Neuronal stem cell (in vitro differentiated cells): ENCODE data around the gene GALNT17.

Experiments
- DNase-seq: peaks from one replicate; pipeline ENCODE4 v3.0.0-alpha.2; 2013; ENCODE audit warnings: low spot score
- H2AFZ ChIP-seq: one replicate; pipeline ENCODE4 v1.6.1; 2013; ENCODE audit warnings: mild to moderate bottlenecking, low read length, inconsistent platforms
- H2AK5ac ChIP-seq: 2 replicates; pipeline ENCODE4 v1.6.1; 2013; ENCODE audit warnings: low read depth, mild to moderate bottlenecking, inconsistent platforms, low read length, moderate library complexity, mixed read lengths
- H2BK120ac ChIP-seq: 2 replicates; pipeline ENCODE4 v1.6.1; 2013; ENCODE audit warnings: low read depth, mild to moderate bottlenecking, inconsistent platforms, low read length, moderate library complexity, mixed read lengths
- H2BK12ac ChIP-seq: one replicate; pipeline ENCODE4 v1.6.1; 2013; ENCODE audit warnings: low read length, inconsistent platforms
- H2BK15ac ChIP-seq: 2 replicates; pipeline ENCODE4 v1.6.1; 2013; ENCODE audit warnings: mild to moderate bottlenecking, low read length, inconsistent platforms, mixed read lengths
- H2BK5ac ChIP-seq: one replicate; pipeline ENCODE4 v1.6.1; 2013; ENCODE audit warnings: inconsistent platforms, mild to moderate bottlenecking, low read length, moderate library complexity
- H3K14ac ChIP-seq: one replicate; pipeline ENCODE4 v1.6.1; 2013; ENCODE audit warnings: low read length, inconsistent platforms
- H3K18ac ChIP-seq: 2 replicates; pipeline ENCODE4 v1.6.1; 2013; ENCODE audit warnings: low read length, inconsistent platforms
- H3K23ac ChIP-seq: 2 replicates; pipeline ENCODE4 v1.6.1; 2013; ENCODE audit warnings: low read depth, mild to moderate bottlenecking, mixed read lengths, low read length, inconsistent platforms; ENCODE audit not compliant: poor library complexity
- H3K27ac ChIP-seq: replicated peaks from 3 replicates; pipeline ENCODE4 v1.5.1; 2013; ENCODE audit warnings: low read length, inconsistent platforms
- H3K27me3 ChIP-seq, 3 experiments: 2 replicates each; pipeline ENCODE4 v1.6.1; 2013; ENCODE audit warnings: low read length in 3 of 3, mild to moderate bottlenecking in 2 of 3, inconsistent platforms in 1 of 3, low read depth in 1 of 3, mixed read lengths in 1 of 3, moderate library complexity in 1 of 3; ENCODE audit not compliant: control insufficient read depth in 3 of 3, insufficient read depth in 3 of 3
- H3K36me3 ChIP-seq, 2 donors: replicated peaks in 1 of 2; 2 replicates each; pipeline ENCODE4 v1.6.1; 2013; ENCODE audit warnings: low read length in 2 of 2; ENCODE audit not compliant: control insufficient read depth in 2 of 2, insufficient read depth in 2 of 2
- H3K4ac ChIP-seq: 2 replicates; pipeline ENCODE4 v1.6.1; 2013; ENCODE audit warnings: inconsistent platforms, mild to moderate bottlenecking, low read length, moderate library complexity
- H3K4me1 ChIP-seq, 2 donors: 1 replicate in 1 of 2; 2 replicates in 1 of 2; pipeline ENCODE4 v1.6.1; 2013; ENCODE audit warnings: low read length in 2 of 2, low read depth in 1 of 2; ENCODE audit not compliant: control insufficient read depth in 2 of 2, insufficient read depth in 1 of 2
- H3K4me2 ChIP-seq: one replicate; pipeline ENCODE4 v1.6.1; 2013; ENCODE audit warnings: mild to moderate bottlenecking, low read length, inconsistent platforms; ENCODE audit not compliant: insufficient read depth, poor library complexity, severe bottlenecking
- H3K4me3 ChIP-seq, 2 donors: 2 replicates each; pipeline ENCODE4 v1.5.1; 2013; ENCODE audit warnings: low read length in 2 of 2, mild to moderate bottlenecking in 2 of 2, inconsistent platforms in 1 of 2, moderate library complexity in 1 of 2
- H3K79me1 ChIP-seq: one replicate; pipeline ENCODE4 v1.6.1; 2013; ENCODE audit warnings: low read depth, mild to moderate bottlenecking, inconsistent platforms, low read length, moderate library complexity
- H3K9ac ChIP-seq: one replicate; pipeline ENCODE4 v1.6.1; 2013; ENCODE audit warnings: mild to moderate bottlenecking, low read depth, low read length, inconsistent platforms; ENCODE audit not compliant: poor library complexity
- H3K9me3 ChIP-seq, 2 donors: replicated peaks in 1 of 2; 2 replicates each; pipeline versions ENCODE3 to v1.6.1; 2013; ENCODE audit warnings: low read length in 2 of 2, mild to moderate bottlenecking in 2 of 2, inconsistent platforms in 1 of 2, low read depth in 1 of 2, mixed read lengths in 1 of 2, moderate library complexity in 1 of 2; ENCODE audit not compliant: control insufficient read depth in 2 of 2, insufficient read depth in 1 of 2
- H4K8ac ChIP-seq: one replicate; pipeline ENCODE4 v1.6.1; 2013; ENCODE audit warnings: low read depth, mild to moderate bottlenecking, inconsistent platforms, low read length, moderate library complexity
- H4K91ac ChIP-seq: one replicate; pipeline ENCODE4 v1.6.1; 2013; ENCODE audit warnings: low read length, low read depth, mild to moderate bottlenecking, inconsistent platforms; ENCODE audit not compliant: poor library complexity
- WGBS, 2 donors: extraction: QIAGEN DNeasy Blood & Tissue Kit; methylation state at CpG; one replicate each; pipeline ENCODE4 v1.1.7; 2013; ENCODE audit warnings: missing lambda C conversion rate in 2 of 2, mixed read lengths in 1 of 2; ENCODE audit not compliant: insufficient read length in 2 of 2, insufficient replicate concordance in 1 of 2; ENCODE audit errors: extremely low coverage in 2 of 2; 5-methylcytosine and 5-hydroxymethylcytosine counted together

Gene GALNT17

GRCh38 chr7:71300603-71301002 lies 168.7 kb downstream of the GALNT17 start:
- H3K9me3 ChIP-seq: no peaks in the 10 kb centered on the region
- H4K8ac ChIP-seq: no peak overlapping the region
- H2BK120ac ChIP-seq: no peak overlapping the region
- DNase-seq: no peak
- no peak overlapping the region for H3K4me2 ChIP-seq
- no peak overlapping the region for H2AK5ac ChIP-seq
- H2AFZ ChIP-seq: no peak overlapping the region
- H2BK5ac ChIP-seq: no peak overlapping the region
- H3K4me1 ChIP-seq: peaks cover 4 to 21% of the 10 kb centered on the region in 2 donors
- H3K36me3 ChIP-seq: no peaks in the 10 kb centered on the region
- H3K14ac ChIP-seq: no peak overlapping the region
- H3K27ac ChIP-seq: no peak overlapping the region
- no peak overlapping the region for H3K4ac ChIP-seq
- no peak overlapping the region for H3K23ac ChIP-seq
- H3K4me3 ChIP-seq: no peak overlapping the region
- H3K18ac ChIP-seq: no peak overlapping the region
- no peak overlapping the region for H3K9ac ChIP-seq
- H3K27me3 ChIP-seq: no peaks in the 10 kb centered on the region
- no CpG with 5 or more reads among the region's 6 CpGs for WGBS, 2 donors
- peaks cover 2% of the 10 kb centered on the region for H3K79me1 ChIP-seq
- no peak overlapping the region for H2BK15ac ChIP-seq
- H2BK12ac ChIP-seq: no peak overlapping the region
- H4K91ac ChIP-seq: no peak overlapping the region

- DNase-seq: no peak
- no peaks in the 10 kb centered on the region for H3K27me3 ChIP-seq
- no peak overlapping the region for H3K9ac ChIP-seq
- H3K4me2 ChIP-seq: no peak overlapping the region
- H3K4me1 ChIP-seq: peaks cover 4 to 21% of the 10 kb centered on the region in 2 donors
- H3K4me3 ChIP-seq: no peak overlapping the region
- H2BK5ac ChIP-seq: no peak overlapping the region
- H2BK120ac ChIP-seq: no peak overlapping the region
- no peak overlapping the region for H3K27ac ChIP-seq
- H2AK5ac ChIP-seq: no peak overlapping the region
- H3K18ac ChIP-seq: no peak overlapping the region
- H2BK15ac ChIP-seq: no peak overlapping the region
- H3K14ac ChIP-seq: no peak overlapping the region
- no peak overlapping the region for H3K4ac ChIP-seq
- no peak overlapping the region for H2BK12ac ChIP-seq
- H3K79me1 ChIP-seq: peaks cover 2% of the 10 kb centered on the region
- no peaks in the 10 kb centered on the region for H3K9me3 ChIP-seq
- no peak overlapping the region for H3K23ac ChIP-seq
- no peak overlapping the region for H2AFZ ChIP-seq
- no CpG with 5 or more reads among the region's 4 CpGs for WGBS, 2 donors
- no peak overlapping the region for H4K8ac ChIP-seq
- H3K36me3 ChIP-seq: no peaks in the 10 kb centered on the region
- no peak overlapping the region for H4K91ac ChIP-seq
Measured at GRCh38 chr7:71301167-71301566, 169.2 kb downstream of the GALNT17 start.

- H2AK5ac ChIP-seq: no peak overlapping the region
- H3K23ac ChIP-seq: no peak overlapping the region
- H3K9me3 ChIP-seq: no peaks in the 10 kb centered on the region
- H2BK15ac ChIP-seq: no peak overlapping the region
- H4K8ac ChIP-seq: no peak overlapping the region
- WGBS, 2 donors: no CpG with 5 or more reads among the region's 6 CpGs
- no peak overlapping the region for H3K9ac ChIP-seq
- no peaks in the 10 kb centered on the region for H3K27me3 ChIP-seq
- peaks cover 2% of the 10 kb centered on the region for H3K79me1 ChIP-seq
- no peak overlapping the region for H2BK120ac ChIP-seq
- no peak overlapping the region for H2BK5ac ChIP-seq
- no peak overlapping the region for H3K14ac ChIP-seq
- H2BK12ac ChIP-seq: no peak overlapping the region
- H2AFZ ChIP-seq: peak overlapping the region; percentile 25
- no peaks in the 10 kb centered on the region for H3K36me3 ChIP-seq
- H3K4me2 ChIP-seq: no peak overlapping the region
- no peak overlapping the region for H3K27ac ChIP-seq
- H4K91ac ChIP-seq: no peak overlapping the region
- H3K4ac ChIP-seq: no peak overlapping the region
- no peak overlapping the region for H3K18ac ChIP-seq
- no peak for DNase-seq
- H3K4me3 ChIP-seq: no peak overlapping the region
- peaks cover 9 to 29% of the 10 kb centered on the region in 2 donors for H3K4me1 ChIP-seq
Measured at GRCh38 chr7:71303566-71303965, 171.6 kb downstream of the GALNT17 start.

DNA sequence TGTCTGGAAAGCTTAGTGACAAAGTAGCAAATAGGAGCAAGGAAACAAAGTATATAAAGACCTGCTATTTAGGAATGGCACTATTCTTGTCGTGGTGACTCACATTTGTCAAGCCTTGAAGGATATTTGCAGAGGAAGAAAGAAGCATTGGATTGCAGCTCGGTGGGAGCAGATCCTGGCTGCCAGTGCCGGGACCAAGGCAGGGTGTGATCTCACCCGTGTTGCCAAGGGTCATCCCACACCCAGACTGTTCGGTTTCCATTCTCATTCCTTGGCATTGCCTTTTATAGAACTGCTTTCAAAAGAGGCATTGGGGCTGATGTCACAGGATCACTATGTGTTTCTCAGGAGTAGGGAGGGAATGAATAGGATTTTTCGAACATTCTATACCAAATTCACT lies 176.2 kb downstream of the GALNT17 start:
- H2BK15ac ChIP-seq: no peak overlapping the region
- no peak overlapping the region for H3K14ac ChIP-seq
- no CpG with 5 or more reads among the region's 6 CpGs for WGBS, 2 donors
- H4K8ac ChIP-seq: no peak overlapping the region
- H3K4me1 ChIP-seq: peaks cover 11 to 30% of the 10 kb centered on the region in 2 donors
- no peaks in the 10 kb centered on the region for H3K79me1 ChIP-seq
- H2BK120ac ChIP-seq: no peak overlapping the region
- H2BK5ac ChIP-seq: no peak overlapping the region
- H3K4ac ChIP-seq: no peak overlapping the region
- H3K18ac ChIP-seq: no peak overlapping the region
- DNase-seq: peak; percentile 56
- H3K4me3 ChIP-seq: peak overlapping the region in 1 of 2 donors; percentile 12
- no peak overlapping the region for H3K4me2 ChIP-seq
- H3K9me3 ChIP-seq: peaks cover 0 to 17% of the 10 kb centered on the region in 2 donors
- H4K91ac ChIP-seq: no peak overlapping the region
- no peak overlapping the region for H2BK12ac ChIP-seq
- no peak overlapping the region for H2AK5ac ChIP-seq
- no peak overlapping the region for H3K23ac ChIP-seq
- no peaks in the 10 kb centered on the region for H3K27me3 ChIP-seq
- no peak overlapping the region for H2AFZ ChIP-seq
- no peaks in the 10 kb centered on the region for H3K36me3 ChIP-seq
- H3K27ac ChIP-seq: peak overlapping the region; percentile 81
- H3K9ac ChIP-seq: no peak overlapping the region
